8988T (cell line): ENCODE measurements around the gene PPP1R18.
"Not testable (repeated sequence)": the region's sequence is repeated elsewhere in the genome, so short reads cannot be mapped to it uniquely, and the experiment has no call there.

Experiments
- DNase-seq: peaks from one replicate; pipeline ENCODE4 v3.0.0; 2011

PPP1R18 gene

GRCh38 chr6:30686009-30686907, at the start of gene PPP1R18:
PPP1R18 (minus strand) TSS chr6:30686645; CDS start chr6:30686018, 627 bp downstream.
- peak; percentile 65 for DNase-seq

DNA sequence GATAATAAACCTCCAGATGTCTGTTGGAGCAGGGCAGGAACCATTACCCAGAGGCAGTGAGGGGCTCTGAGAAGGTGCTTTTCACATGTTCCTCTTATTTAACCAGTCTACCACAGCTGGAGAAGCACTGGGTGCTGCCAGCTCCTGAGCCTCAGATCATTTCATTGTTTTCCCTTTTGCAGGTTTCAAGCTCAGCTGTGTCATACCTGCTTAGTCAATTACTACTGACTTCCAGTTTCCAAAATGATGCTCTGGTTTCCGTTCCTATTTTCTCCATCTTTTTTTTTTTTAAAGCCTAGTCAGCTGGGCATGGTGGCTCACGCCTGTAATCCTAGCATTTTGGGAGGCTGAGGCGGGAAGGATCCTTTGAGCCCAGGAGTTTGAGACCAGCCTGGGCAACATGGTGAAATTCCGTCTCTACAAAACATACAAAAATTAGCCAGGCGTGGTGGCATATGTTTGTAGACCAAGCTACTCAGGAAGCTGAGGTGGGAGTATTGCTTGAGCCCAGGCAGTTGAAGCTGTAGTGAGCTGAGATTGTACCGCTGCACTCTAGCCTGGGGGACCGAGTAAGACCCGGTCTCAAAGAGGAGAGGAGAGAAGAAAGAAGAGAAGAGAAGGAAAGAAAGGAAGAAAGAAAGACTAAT, 49.3 kb upstream of the PPP1R18 start:
- DNase-seq = no peak

DNA sequence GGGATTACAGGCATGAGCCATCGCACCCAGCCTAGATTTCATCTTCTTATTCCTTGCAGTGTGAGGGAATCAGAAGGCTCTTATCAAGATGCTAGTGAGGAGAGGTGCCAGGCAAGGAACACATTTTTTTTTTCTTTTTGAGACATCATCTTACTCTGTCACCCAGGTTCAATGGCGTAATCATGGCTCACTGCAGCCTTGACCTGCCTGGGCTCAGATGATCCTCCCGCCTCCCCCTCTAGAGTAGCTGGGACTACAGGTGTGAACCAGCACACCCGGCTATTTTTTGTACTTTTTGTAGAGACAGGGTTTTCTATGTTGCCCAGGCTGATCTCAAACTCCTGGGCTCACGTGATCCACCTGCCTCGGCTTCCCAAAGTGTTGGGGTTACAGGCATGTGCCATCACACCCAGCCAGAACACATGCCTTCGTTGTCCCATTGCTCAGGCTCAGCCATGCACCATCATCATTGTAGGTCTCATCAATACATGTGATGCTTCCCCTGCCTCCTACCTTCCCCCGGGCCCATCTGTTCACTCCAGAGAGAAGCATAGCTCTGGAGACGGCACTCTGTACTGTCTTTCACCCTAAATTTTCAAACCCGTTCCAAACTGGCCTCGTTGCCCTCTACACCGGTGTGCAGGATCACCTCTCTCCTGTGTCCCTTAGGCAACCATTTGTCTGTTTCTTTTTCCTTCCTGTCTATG, 45.9 kb upstream of the PPP1R18 start:
- no peak for DNase-seq

DNA sequence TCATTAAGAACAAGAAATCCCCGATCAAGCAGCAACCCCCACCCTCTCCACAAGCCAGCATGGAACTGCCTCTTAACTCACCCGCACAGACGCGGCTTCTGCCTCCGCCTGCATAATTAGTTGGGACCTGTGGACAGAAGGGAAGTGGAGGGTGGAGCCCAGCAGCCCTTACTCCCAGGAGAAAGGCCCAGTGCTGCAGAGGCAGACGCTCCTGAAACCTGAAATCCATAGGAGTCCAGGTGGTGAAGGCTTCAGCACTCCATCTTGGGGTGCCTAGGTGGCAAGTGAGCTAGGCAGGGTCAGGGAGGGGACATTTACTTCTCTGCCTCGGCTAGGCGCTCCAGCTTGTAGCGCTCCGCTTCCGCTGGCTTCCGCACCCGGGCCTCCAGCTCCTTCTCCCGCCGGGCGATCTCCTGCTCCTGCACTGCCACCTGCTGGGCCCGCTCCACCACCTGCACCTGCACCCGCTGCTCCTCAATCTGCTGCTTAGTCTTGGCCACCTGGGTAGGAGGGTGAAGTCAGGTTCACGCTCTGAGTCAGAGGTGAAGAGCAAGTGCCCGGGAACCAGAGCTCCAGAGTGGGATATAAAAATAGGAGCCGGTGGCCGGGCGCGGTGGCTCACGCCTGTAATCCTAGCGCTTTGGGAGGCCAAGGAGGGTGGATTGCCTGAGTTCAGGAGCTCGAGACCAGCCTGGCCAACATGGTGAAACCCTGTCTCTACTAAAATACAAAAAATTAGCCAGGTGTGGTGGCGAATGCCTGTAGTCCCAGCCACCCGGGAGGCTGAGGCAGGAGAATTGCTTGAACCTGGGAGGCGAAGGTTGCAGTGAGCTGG, 44.4 kb upstream of the PPP1R18 start:
- DNase-seq = peak; percentile 80

DNA sequence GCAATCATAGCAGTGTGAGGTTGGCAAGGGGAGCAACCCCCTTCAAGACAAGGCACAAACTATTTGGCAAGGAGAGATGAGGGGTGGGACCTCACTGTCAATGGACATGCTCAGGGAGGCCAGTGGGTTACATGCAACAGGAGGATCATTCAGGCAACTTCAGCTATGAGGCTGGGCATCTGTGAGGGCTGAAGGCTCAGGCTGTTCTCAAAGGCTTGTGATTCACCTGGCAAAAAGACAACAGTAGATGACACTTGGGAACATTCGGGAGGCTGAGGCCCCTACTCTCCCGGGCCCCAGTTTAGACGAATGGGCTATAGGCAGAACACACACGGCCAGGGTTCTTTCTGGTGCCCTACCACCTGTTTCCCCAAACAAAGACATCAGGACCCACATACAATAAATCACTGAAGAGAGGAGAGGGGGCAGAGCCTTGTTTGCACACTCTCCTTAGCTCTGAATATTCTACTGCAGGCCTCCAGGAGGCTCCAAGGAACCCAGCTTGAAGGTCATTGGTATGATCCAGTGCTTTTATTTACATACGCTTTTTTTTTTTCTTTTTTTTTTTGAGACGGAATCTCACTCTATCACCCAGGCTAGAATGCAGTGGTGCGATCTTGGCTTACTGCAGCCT, 41.6 kb upstream of the PPP1R18 start:
- DNase-seq = no peak

- no peak for DNase-seq
Observed at GRCh38 chr6:30726506-30727413, 40.3 kb upstream of the PPP1R18 start.

DNA sequence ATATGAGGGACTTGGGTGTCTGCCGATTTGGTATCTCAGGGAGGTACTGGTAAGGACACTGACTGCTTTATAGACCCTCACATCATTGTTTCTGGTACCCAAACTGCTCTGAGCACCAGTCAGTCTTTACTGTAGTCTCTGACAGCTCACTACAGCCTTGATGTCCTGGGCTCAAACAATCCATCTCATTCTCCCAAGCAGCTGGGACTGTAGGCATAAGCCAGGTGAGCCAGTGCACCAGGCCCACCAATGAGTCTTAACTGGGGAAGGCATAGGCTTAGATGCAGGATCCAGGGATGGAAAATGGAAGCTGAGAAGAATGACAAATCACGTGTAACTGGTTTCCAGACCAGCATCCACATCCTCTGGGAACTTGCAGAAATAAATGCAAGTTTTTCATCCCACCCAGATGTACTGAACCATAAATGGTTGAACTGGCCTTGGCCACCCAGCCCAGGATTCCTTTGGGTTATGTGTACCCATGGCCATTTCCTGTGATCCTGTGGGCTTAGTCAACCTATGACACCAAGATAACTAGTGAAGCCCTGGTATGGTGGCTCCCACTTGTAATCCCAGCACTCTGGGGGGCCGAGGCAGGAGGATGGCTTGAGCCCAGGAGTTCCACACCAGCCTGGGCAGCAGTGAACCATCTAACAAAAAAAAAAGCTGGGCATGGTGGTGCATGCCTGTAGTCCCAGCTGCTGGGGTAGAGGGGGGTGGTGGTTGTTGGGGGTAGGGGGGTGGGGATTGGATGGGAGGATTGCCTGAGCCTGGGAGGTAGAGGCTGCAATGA, 39.5 kb upstream of the PPP1R18 start:
- DNase-seq = no peak

GRCh38 chr6:30724906-30725667, 38.6 kb upstream of the PPP1R18 start:
- no peak for DNase-seq

DNA sequence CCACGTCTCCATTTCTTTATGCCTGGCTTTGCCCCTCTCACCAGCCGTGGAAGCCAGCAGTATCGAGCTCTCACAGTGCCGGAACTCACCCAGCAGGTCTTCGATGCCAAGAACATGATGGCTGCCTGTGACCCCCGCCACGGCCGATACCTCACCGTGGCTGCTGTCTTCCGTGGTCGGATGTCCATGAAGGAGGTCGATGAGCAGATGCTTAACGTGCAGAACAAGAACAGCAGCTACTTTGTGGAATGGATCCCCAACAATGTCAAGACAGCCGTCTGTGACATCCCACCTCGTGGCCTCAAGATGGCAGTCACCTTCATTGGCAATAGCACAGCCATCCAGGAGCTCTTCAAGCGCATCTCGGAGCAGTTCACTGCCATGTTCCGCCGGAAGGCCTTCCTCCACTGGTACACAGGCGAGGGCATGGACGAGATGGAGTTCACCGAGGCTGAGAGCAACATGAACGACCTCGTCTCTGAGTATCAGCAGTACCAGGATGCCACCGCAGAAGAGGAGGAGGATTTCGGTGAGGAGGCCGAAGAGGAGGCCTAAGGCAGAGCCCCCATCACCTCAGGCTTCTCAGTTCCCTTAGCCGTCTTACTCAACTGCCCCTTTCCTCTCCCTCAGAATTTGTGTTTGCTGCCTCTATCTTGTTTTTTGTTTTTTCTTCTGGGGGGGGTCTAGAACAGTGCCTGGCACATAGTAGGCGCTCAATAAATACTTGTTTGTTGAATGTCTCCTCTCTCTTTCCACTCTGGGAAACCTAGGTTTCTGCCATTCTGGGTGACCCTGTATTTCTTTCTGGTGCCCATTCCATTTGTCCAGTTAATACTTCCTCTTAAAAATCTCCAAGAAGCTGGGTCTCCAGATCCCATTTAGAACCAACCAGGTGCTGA, 37.6 kb upstream of the PPP1R18 start:
- not testable (repeated sequence) for DNase-seq

DNA sequence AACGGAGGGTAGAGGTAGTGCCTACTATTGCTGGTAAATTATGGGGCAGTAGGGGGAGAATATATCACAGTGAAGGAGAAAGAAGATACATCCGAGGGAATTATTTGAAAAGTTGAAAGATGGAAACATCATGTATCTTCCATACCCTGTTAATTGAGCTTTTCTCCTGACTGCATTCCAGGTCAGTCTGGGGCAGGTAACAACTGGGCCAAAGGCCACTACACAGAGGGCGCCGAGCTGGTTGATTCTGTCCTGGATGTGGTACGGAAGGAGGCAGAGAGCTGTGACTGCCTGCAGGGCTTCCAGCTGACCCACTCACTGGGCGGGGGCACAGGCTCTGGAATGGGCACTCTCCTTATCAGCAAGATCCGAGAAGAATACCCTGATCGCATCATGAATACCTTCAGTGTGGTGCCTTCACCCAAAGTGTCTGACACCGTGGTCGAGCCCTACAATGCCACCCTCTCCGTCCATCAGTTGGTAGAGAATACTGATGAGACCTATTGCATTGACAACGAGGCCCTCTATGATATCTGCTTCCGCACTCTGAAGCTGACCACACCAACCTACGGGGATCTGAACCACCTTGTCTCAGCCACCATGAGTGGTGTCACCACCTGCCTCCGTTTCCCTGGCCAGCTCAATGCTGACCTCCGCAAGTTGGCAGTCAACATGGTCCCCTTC, 36.9 kb upstream of the PPP1R18 start:
- DNase-seq = not testable (repeated sequence)

DNA sequence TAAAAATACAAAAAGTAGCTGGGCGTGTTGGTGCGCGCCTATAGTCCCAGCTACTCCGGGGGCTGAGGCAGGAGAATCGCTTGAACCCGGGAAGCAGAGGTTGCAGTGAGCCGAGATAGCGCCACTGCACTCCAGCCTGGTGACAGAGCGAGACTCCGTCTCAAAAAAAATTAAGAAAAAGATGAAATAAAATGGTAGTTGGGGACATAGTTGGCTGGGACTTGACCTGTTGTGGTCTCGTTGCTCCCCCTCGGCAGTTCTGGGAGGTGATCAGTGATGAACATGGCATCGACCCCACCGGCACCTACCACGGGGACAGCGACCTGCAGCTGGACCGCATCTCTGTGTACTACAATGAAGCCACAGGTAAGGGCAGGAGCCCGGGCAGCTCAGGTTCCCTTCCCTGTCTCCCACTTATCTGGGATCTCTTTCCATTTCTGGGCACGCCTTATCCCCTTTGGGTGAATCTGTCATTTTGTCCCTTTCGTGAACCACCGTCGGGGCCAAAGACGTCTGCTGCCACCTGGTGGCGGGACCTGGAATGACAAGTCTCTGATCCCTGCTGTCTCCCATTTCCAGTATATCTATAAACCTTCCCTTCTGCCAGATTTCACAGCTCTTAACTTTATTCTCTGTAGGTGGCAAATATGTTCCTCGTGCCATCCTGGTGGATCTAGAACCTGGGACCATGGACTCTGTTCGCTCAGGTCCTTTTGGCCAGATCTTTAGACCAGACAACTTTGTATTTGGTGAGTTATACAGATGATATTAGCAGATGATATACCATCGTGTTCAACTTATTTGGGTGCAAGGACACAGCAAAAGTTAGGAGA, 36.1 kb upstream of the PPP1R18 start:
- no peak for DNase-seq

DNA sequence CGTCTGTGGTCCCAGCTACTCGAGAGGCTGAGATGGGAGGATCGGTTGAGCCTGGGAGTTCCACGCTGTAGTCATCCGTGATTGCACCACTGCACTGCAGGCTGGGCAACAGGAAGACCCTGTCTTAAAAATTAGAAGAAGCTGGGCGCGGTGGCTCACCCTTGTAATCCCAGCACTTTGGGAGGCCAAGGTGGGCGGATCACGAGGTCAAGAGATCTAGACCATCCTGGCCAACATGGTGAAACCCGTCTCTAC, 35.5 kb upstream of the PPP1R18 start:
- not testable (repeated sequence) for DNase-seq

- peak; percentile 71 for DNase-seq
Observed at GRCh38 chr6:30721198-30722024, 35.0 kb upstream of the PPP1R18 start.

- DNase-seq = no peak
Observed at GRCh38 chr6:30720738-30721197, 34.3 kb upstream of the PPP1R18 start.

GRCh38 chr6:30719791-30720737, 33.6 kb upstream of the PPP1R18 start, which contains the start of gene TUBB:
TUBB (plus strand) TSS chr6:30720352; CDS start chr6:30720507, 155 bp downstream.
- peak; percentile 83 for DNase-seq
